ENCODE measurements around the gene ADIG. TPM values are rescaled to one million over a fixed set of nuclear protein-coding genes. Genes with fewer than 3 reads are reported as not detected.

Gene ADIG
- total and polyA plus RNA-seq, 12 donors = 0.32 TPM; not detected in 11

DNA sequence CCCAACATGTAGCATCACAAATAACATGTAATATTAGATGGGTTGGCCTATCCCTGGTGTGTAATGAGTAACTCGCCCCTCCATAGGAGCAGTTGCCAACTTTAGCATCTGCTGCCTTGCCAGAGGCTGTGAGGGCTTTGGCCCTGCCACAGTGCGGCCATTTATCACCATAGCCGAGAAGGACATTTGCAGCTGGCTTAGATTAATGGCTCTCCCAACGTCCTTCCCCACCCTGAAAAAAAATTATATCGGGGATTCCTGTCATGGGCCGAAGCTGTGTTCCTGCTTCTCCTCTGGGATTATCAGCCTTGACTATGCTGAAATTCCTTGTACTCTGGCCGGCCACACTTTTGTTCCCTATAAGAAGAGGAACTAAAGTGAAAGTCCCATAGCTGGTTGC lies 7.6 kb upstream of the ADIG start:
- H3K27me3 ChIP-seq = no peaks in the 10 kb centered on the region
- ATAC-seq = peak in 1 of 8 donors; percentile 29
- H3K36me3 ChIP-seq = peaks cover 0 to 98% (median 40%) of the 10 kb centered on the region in 9 donors
- intact Hi-C loops (cut with DNase I) = loop anchor here in 1 of 10 donors (2.0 kb wide), 1 partner anchor 23 kb away; no protein-coding TSS in a partner anchor
- no peak overlapping the region for H3K4me3 ChIP-seq
- H3K4me1 ChIP-seq = no peaks in the 10 kb centered on the region
- H3K27ac ChIP-seq = no peak overlapping the region
- 70 to 73% methylated on average over 7 of the region's 7 CpGs for WGBS, 2 donors
- no peak for DNase-seq
- no peaks in the 10 kb centered on the region for H3K9me3 ChIP-seq
- TF ChIP-seq, protein P1, sequence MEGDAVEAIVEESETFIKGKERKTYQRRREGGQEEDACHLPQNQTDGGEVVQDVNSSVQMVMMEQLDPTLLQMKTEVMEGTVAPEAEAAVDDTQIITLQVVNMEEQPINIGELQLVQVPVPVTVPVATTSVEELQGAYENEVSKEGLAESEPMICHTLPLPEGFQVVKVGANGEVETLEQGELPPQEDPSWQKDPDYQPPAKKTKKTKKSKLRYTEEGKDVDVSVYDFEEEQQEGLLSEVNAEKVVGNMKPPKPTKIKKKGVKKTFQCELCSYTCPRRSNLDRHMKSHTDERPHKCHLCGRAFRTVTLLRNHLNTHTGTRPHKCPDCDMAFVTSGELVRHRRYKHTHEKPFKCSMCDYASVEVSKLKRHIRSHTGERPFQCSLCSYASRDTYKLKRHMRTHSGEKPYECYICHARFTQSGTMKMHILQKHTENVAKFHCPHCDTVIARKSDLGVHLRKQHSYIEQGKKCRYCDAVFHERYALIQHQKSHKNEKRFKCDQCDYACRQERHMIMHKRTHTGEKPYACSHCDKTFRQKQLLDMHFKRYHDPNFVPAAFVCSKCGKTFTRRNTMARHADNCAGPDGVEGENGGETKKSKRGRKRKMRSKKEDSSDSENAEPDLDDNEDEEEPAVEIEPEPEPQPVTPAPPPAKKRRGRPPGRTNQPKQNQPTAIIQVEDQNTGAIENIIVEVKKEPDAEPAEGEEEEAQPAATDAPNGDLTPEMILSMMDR (IDR thresholded peaks at IDR 0.05) = no peak

DNA sequence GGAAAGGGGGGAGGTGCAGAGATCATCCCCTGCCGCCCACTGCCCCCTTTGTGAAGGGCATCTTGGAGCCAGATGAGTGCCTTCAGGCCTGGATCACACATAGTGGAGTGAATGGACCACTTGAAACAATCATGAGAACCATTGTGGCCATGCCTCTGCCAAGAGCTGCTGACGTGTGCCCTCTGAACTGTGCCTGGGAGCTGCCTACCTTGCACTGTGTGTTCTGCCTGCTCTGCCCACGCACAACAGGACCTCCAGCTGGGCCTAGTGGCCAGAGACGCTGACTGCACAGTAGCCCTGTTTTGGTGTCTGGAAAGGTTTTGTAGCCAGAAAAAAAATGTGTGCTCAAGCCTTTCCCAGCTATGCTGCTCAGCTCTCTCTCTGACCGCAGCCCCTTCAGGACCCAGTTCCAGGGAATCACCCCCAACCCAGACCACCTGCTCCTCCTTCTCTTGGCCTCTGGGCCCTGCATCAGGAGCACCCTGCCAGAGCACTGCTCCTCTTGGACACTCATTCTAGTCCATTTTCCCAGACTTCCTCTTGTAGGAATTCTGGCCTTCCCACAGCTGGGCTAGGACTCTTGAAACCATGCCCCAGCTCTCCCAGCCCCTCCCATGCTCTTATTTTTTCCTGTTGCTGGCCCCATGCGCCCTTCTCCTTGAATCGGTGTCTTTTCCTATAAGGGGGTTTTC lies 1.6 kb upstream of the ADIG start:
- Histone ChIP-seq H3K4me1 (peaks cover 0 to 28% (median 18%) of the 10 kb centered on the region in 9 donors), H3K4me3 (no peak overlapping the region), H3K36me3 (peaks cover 0 to 39% (median 15%) of the 10 kb centered on the region in 9 donors), H3K9me3 (no peaks in the 10 kb centered on the region), H3K27me3 (peaks cover 0 to under 1% (median 0%) of the 10 kb centered on the region in 7 donors), H3K27ac (peak overlapping the region in 2 of 10 donors; percentile 6 to 18)
- TF ChIP-seq, protein P1 (IDR thresholded peaks at IDR 0.05) = no peak
- WGBS, 2 donors = 44 to 52% methylated on average over 7 of the region's 7 CpGs
- intact Hi-C loops (cut with DNase I) = no loop called here
- ATAC-seq (peak; percentile 44 to 89 (median 80)), DNase-seq (peak; percentile 43 to 48)

DNA sequence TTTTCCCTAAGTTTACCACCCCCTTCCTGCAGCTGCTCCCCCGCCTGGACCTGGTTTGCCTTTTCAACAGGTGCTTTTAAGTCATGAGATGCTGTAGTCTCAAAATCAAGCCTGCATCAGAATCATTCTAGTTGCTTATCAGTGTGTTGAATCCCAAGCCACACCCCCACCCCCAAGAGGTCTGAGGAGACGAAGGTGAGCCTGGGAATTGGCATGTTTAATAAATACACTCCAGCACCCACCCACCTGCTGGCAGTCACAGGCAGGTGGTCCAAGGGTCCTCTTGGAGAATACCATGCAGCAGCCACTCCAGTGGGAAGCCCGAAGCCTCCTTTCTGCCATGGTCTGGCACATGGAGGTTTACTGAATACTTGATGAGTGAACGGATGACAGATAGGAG lies 1.1 kb upstream of the ADIG start:
- H3K4me1 ChIP-seq = peaks cover 0 to 28% (median 18%) of the 10 kb centered on the region in 9 donors
- peaks cover 0 to 4% (median 0%) of the 10 kb centered on the region in 7 donors for H3K27me3 ChIP-seq
- DNase-seq = no peak
- H3K4me3 ChIP-seq = no peak overlapping the region
- H3K27ac ChIP-seq = no peak overlapping the region
- TF ChIP-seq, protein P1 (IDR thresholded peaks at IDR 0.05) = no peak
- intact Hi-C loops (cut with DNase I) = no loop called here
- no peak for ATAC-seq
- H3K36me3 ChIP-seq = peaks cover 0 to 33% (median 10%) of the 10 kb centered on the region in 9 donors
- no peaks in the 10 kb centered on the region for H3K9me3 ChIP-seq
- WGBS, 2 donors = 62 to 69% methylated on average over 4 of the region's 4 CpGs

DNA sequence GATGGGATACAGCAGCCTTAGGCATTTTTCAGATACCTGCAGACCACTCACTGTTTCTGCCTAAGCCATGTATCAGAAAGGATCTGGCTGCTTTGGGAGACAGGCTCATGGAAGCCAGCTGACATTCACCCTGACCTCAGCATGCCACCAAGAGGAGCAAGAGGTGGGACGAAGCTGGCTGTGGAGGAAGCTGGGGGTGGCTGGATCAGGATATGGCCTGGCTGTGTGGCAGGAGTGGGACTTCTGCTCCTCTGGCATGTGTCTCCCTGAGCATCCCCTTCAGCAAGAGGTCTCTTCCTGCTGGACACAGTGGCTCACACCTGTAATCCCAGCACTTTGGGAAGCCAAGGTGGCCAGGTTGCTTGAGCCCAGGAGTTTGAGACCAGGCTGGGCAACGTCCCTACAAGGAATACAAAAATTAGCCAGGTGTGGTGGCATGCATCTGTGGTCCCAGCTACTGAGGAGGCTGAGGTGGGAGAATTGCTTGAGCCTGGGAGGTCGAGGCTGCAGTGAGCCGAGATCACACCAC lies 897 bp downstream of the ADIG start:
- Histone ChIP-seq H3K4me3 (no peak overlapping the region), H3K27me3 (peaks cover 0 to 4% (median 0%) of the 10 kb centered on the region in 7 donors), H3K27ac (no peak overlapping the region), H3K9me3 (no peaks in the 10 kb centered on the region), H3K36me3 (peaks cover 0 to 13% (median 0%) of the 10 kb centered on the region in 9 donors), H3K4me1 (peaks cover 0 to 28% (median 18%) of the 10 kb centered on the region in 9 donors)
- DNase-seq (no peak), ATAC-seq (no peak)
- TF ChIP-seq, protein P1 (IDR thresholded peaks at IDR 0.05) = no peak
- 71 to 79% methylated on average over 4 of the region's 4 CpGs for WGBS, 2 donors
- intact Hi-C loops (cut with DNase I) = no loop called here
